Measurements from ENCODE around the gene BICDL1.
A peak's percentile ranks its signal among the peaks of the same experiment; 100 is the strongest.

Gene BICDL1

DNA sequence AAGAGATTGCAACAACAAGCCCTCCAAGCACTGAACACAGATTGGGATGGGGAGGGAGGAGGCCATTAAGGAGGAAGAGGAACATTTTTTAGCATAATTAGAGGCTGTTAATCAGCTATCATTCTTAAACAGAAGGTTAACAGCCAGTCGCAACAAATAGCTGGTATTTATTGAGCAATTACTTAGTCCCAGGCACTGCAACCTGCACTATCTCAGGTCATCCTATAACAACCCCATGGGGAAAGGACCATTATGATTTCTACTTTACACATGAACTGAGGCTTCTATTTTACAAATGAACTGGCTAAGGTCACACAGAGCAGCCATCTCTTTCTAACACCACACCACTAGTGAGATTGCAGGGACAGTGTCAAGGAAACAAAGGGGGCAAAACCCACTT is 117.1 kb downstream of the BICDL1 start:
- DNase-seq, result no peak

DNA sequence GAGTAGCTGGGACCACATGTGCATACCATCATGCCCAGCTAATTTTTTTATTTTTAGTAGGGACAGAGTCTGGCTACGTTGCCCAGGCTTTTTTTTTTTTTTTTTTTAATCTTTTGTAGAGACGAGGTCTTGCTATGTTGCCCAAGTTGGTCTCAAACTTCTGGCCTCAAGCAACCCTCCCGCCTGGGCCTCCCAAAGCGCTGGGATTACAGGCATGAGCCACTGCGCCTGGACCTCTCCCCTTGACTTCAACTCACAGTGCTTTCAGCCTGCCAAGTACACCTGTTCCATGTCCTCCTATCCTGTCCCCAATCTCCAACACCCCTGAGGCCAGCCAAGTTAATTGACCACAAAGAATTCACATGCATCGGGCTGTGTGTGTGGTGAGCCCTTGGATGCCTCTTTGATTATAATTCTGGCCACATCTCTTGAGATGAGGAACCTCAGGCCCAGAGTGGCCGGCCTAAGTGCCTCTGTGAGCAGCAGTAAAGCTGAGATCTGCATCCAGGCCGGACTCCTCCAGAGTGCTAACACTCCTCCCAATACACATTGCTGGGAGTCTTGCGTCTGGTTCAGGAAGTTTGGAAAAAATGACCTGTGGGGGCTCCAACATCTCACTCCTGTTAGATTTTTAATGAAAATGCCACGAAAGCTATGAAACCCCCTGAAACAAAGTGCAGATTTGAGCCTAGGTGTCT is 120.7 kb downstream of the BICDL1 start:
- no peak for DNase-seq

DNA sequence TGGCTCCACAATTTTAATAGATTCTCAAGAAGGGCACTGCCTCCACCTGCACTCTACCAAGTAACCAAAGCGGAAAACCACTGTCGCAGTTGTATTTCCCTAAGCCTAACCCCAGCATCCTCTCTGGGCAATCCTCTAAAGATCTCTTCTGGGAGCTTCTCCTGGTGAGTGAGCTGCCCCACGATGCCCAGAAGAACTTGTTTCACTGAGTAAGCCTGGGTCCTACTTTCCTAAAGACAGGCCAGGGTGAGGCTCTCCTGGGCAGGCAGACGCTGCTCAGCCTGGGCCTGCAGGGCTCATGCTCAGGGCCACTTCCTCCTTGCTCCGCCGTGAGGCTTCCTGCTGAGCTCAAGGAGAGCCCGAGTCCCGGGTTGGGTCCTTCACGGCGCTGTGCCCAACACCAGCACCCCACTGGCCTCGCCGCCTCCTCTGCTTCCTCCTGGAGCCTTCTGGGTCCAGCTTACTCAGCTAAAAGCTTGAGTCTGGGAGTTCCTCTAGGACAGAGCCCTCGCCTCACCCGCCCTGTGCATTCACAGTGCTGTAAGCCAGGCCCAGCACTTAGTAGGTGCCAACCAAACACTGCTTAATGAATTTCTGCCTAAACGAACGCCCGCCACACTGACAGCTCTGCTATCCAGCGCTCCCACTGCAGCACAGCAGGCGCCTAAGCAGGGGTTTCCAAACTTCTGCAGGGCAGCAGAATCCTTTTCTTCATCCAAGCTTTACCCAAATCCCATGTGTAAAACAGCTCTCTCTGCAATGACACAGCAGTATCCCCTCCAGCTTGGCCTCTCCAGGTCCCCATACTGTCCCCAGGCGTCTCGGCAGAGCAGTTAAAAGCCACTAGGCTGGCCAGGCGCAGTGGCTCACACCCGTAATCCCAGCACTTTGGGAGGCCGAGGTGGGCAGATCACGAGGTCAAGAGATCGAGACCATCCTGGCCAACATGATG is 121.8 kb downstream of the BICDL1 start:
- DNase-seq, result no peak

DNA sequence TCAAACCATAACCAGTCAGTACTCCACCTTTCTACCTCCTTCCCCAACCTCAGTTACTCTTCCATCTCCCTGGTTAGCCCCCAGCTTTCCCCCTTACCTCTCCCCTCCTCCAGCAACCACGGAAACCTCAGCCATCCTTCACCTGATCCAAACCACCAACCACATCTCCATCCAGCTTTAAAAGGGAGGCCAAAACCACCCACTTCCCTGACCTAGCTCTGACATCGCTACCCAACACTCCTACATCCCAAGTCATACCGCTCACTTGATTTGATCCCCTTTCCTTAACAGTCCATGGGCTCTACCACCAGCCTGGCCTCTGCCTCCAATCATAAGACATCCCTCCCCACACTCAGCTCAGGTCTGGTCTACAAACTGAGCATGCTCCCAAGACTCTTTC is 126.0 kb downstream of the BICDL1 start:
- DNase-seq, result no peak

DNA sequence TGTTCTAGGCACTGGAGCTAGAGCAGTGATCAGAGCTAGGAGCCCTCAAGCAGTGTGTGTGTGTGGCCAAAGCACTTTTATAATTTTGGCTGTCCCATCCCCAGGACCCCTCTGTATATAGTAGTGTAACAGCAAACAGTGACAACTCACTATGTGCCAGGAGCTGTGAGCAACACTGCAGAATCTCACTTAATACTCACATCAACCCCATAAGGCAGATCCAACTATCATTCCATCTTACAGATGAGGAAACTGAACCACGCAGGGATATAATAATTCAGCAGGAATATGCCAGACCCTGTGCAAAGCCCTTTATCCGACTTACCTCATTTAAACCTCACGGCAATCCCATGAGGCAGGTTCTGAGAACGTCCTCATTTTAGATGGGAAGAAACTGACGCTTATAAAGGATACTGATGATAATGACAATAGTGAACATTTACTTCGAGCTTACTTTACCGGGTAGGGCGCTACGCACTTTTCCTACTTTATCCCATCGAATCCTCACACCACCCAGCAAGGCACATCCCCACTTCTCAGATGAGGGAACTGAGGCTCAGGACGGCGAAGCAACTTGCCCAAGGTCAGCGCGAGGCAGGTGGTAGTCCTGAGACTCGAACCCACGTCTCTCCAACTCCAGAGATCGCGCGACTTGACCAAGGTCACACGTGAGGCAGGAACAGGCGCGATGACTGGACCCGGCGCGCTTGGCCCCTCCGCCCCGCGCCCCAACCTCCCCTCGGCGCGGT is 126.8 kb downstream of the BICDL1 start:
- no peak for DNase-seq

DNA sequence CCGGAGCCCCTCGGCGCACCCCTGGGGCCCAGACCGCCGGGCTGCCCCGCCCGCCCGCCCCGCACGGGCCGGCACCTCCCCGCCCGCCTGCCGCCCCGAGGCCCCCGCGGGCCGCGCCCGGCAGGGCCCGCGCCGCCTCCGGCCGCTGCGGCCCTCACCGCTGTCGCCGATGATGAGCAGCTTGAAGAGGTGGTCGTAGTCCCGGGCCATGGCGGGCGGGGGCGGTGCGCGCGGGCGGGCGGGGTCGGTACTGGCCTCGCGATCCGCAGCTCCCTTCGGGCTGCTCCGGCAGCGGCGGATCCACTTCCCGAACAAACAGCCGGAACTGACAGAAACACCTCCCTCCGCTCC is 127.4 kb downstream of the BICDL1 start, which contains the start of gene RAB35:
TSS of gene RAB35 (minus strand) at position 313 of the 351 bp plus-strand sequence. CDS start at position 210, 103 bp downstream.
- DNase-seq, result no peak

DNA sequence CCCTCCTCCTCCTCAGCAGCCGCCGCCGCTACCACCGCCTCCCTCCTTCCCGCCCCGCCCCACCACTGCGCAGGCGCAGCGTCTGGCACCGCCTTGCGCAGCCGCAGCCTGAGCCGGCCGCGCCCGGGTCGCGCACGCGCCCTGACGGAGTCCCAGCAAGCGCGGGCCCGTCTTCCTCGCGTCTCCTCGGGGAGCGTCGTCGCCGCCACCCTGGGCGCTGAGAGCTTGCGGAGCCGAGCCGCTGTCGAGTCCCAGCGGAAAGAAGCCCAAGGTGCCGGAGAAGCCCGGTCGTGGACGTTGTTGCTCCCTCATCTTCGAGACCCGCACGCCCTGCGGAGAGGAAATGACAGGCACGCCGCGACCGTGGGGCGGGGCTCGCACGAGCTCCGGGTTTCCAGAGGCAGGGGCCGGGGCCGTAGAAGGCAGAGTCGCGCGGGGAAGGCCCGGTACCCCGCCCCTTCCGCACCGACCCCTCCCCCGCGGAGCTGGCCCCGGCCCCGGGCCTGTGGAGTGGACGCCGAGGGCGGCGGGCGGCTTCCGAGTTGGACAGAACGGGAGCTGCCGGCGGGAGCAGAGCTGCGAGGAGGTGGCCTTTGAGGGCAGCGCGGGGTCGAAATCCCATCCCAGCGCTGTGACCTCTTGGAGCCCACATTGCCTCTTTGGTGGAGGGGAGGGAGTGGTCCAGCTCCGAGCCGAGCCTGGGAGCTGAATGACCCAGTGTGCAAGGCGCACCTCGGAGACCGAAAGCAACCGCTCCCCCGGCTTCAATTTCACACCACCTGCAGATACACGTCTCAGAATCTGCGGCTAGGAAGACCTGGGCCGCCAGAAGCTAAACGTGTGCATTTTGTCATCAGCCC is 128.0 kb downstream of the BICDL1 start:
- DNase-seq, result peak; percentile 75

DNA sequence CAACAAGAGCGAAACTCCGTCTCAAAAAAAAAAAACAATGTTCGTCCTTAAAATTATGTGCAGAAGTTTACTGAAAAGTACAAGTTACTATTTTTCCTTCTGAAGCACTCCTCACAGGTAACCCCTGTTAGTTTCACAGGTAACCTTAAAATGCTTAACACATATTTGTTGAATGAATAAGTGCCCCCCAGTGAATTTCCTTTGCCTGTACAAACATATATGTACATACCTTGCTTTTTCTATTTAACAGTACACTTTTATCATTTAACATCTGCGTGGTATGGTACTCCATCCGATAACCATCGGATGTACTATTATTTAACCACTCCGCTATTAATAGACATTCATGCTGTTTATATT is 128.9 kb downstream of the BICDL1 start:
- DNase-seq, result no peak

DNA sequence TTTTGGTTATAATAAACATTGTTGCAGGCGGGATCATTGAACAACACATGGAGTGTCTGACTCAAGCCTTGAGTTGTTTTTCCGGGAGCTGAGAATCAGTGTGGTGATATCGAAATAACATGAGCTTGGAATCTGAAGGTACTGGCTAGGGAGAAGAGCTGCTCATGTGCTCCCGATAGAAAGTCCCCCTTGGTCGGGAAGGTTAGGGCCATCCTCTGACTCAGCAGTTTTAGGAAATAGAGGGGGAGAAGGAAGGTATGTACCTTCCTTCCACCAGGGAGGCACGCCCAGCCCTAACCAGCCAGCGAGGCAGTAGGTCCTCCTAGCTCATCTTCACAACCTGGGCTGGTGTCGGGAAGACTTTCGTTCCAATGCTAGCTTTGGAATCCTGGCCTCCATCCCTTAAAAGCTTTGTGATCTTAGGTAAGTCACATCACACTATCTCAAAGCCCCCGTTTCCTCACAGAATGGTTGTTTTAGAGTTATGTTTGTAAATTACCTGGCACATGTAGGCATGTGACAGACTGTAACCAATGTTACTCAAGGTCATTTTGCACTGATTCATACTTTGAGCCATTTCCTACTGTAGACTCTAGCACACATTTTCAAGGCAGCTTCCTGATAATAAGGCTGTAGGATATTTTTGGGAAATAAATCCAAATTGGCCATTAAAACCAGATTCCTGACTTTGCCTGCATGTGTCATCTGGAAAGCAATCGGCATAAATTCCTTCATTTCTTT is 129.5 kb downstream of the BICDL1 start:
- DNase-seq, result no peak

DNA sequence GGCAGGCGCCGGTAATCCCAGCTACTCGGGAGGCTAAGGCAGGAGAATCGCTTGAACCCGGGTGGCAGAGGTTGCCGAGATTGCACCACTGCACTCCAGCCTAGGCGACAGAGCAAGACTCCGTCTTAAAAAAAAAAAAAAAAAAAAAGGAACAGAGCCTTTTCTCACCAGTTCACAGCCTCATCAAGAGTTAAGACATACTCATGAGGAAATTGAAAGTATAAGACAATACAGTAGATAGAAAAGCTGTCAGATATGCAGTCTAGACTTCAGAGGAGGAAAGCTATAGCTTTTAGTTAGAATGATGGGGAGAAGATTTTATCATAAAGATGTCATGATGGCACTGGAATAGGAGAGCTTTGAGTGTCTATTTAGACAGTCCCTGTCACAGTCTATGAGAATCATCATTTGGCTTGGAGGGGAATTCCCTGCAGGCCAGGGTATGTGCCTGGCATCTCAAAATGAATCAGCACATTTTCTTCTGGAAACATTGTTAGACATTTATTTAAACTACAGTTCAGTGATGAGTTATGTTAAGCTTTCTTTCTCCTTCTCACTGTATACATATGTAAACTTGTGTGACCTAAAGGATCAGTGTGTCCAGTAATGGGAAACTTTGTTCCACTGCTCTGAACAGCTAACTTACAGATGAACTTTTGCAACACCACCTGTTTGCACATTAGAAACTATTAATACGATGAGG is 130.4 kb downstream of the BICDL1 start:
- no peak for DNase-seq

DNA sequence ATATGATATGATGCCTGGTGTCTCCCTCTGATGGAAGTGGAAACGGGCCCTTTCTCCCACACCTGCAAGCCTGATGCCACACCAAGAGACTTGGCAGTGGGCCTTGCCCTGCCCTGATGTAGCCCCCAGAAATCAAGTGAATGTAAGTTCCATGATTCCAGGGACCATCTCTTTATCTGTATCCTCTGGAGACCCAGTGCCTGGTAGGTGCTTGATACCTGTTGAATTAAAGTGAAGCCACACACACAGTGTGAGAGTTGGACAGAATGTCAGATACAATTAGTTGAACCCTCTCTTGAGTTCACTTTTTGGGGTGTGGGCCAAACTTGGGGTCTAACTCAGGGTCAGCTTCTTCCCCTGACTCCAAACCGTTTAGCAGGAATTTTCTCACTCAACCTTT is 132.3 kb downstream of the BICDL1 start:
- DNase-seq, result no peak

DNA sequence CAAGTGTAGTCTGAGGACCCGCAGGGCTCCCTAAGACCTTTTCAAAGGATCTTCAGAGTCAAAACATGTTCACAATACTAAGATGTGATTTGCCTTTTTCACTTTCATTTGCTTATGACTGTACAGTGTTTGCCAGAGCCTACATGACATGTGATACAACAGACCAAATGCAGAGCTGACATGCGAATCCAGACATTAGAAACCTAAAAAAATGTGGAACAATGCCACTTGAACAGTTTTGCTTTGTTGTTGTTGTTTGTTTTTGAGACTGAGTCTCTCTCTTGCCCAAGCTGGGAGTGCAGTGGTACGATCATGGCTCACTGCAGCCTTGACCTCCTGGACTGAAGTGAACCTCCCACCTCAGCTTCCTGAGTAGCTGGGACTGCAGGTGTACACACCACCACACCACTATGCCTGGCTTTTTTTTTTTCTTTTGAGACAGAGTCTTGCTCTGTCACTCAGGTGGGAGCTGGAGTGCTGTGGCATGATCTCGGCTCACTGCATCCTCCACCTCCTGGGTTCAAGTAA is 132.8 kb downstream of the BICDL1 start:
- no peak for DNase-seq

DNA sequence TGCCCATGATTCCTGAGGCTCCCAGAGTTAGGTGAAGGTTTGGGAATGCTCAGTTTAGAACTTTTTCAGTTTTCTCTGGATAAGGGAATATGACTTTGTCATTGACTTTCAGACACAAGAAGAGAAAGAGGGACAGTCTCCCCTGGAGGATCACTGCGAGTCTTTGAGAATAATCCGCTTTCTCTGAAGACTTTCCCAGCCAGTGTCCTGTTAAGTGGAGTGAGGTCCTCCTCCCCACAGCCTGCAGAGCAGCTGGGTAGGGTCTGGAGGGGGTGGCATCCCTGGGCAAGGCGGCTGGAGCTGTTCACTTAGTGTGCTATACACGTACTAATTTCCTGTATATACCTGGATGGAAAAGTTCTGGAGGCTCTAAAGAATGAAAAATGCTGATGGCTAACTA is 136.0 kb downstream of the BICDL1 start:
- DNase-seq, result no peak

DNA sequence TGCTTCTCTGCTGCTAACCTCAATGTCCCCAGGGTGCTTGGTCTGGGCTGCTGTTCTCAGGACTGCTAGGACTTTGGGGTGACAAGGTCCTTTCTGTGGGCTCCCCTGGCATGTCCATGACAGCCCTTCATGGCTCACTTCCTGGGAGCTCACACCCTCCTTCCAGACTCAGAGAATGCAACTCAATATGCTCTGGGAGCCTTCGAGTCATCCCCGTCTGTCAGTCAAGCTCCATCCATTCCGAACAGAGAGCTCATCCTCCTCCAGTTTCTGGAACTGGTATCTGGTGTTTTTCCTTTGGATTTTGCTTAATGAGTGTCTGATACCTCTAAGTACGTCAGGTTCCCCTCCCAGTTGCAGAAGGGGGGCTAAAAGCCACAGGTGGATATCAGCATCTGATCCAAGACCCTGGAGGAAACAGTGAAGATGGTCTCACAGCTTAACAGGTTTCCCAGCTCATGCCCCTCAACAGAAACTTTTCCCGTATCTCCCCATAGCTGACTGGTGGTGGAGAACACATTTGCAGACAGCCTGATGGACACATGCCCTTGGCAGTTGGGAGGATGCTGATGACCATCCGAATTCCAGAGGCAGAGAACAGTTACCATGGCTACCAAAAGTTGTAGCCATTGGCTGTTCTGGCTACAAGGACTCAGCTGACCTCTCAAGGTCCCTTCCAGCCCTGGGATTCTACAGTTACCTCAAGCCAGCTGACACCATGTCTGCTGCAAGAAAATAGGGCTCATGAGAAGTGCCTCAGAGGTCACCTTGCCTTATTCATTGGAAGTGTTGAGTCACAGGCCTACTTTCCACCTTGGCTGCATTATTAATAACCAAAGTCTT is 137.0 kb downstream of the BICDL1 start:
- no peak for DNase-seq

DNA sequence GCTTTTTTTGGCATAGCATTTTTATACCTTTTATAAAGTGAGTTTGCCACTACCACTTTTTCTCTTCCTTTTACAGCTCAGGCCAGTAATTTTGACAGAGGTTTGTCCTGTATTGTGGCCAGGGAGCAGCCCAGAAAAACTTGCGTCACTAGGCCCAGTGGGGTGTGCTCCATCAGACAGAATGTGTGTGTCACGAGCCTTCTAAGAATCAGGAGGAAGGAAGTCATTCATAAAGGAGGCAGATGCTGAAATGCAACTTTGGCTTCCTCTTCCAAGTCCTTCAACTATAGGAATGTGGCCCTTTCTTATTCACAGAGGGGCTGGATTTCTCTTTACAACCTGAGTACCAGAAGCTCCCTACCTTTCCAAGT is 137.6 kb downstream of the BICDL1 start:
- DNase-seq, result no peak

DNA sequence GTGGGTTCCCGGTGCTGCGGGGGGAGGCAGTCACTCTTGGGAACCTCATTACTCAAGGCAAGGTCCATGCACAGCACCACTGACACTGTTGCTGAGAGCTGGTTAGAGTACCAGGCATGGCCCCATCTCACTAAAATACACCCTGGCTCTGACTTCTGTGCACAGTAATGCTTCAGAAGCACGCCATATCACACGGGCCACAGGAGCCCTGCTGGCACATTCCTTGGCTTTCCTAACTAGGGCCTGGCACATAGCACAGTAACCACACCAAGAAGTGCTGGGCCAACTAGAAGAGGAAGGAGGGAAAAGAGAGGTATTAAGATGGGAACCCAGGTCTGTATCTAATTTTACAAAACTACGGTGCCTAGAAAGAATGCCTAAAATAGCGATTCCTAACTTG is 141.0 kb downstream of the BICDL1 start:
- DNase-seq, result no peak

DNA sequence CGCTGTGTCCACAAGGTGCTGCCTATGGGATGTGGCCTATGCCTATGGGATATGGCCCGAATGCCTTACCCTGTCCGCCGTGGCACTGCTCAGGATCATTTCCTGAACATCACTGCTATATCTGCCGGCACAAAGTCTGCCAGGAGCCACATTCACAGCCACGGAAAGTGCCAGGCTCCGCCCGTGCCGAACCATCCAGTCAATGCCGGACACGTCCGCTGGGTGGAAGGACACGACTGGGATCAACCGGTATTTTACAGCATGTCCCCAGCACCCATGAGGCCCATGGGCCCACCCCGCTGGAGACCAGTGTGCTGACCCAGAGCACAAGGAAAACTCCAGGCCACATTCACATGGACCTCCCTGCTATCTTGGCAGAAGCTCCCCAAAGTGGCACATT is 142.1 kb downstream of the BICDL1 start:
- no peak for DNase-seq

DNA sequence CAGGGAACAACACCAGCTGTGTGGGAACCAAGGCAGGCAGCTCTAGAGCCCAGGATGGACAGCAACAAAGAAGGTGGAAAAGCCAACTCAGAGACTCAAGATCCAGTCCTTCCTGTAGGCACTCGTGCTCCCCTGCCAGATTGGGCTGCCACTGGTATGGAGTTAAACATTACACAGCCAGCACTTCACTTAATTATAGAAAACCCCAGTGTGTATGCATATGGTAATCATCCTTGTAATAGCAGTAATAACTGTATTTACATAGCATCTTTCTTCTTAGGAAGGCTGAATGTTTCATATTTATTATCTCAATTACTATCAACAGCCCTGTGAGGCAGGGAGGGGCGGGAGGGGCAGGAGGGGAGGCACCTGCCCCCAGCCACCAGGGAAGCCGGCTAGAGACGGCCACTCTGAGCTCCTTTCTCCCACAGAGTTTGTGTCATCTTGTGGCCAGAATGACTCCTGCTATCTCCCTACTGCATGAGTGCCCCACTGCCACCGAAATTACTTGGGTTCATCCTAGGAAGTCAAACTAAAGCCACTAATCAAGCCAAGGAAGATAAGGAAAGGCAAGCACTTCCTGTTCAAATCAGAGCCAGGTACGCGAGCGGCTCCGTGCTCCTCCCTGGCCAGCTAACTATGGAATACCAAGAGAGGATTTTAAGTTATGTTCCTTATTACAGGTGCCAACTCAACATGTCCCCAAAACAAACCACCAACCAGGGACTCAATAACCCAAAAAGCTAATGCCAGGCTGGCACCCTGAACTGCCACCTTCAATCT is 143.2 kb downstream of the BICDL1 start:
- DNase-seq, result no peak

DNA sequence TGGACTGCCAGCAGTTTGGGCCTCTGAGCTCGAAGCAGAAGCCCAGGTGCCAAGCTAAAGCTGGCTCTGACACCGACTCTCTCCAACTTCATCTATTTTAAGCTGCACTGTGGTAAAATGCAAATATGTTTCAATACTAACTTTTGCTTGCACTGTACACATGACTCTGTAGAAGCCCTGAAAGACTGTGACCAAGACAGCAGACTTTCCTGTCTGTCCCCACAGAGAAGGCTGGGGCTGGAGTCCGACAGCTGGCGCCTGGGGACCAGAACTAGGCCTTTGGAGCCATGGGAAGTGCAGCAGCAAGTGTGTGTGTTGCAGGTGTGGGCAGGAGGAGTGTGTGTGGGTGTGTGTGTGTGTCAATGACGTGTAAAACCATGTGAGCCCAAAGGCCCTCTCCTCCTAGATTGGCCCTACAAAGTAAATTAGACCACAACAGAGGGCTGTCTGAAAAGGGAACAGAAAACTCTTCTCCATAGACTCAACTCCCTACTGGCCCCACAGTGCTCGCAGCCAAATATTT is 143.9 kb downstream of the BICDL1 start:
- no peak for DNase-seq

Data from NCI-H187 treated with DMSO at 0.1 percent for 48 hours (cell line).